Measurements from ENCODE around the gene CCSER1.
"Not testable (repeated sequence)": the region's sequence is repeated elsewhere in the genome, so short reads cannot be mapped to it uniquely, and the experiment has no call there.

CCSER1 gene

DNA sequence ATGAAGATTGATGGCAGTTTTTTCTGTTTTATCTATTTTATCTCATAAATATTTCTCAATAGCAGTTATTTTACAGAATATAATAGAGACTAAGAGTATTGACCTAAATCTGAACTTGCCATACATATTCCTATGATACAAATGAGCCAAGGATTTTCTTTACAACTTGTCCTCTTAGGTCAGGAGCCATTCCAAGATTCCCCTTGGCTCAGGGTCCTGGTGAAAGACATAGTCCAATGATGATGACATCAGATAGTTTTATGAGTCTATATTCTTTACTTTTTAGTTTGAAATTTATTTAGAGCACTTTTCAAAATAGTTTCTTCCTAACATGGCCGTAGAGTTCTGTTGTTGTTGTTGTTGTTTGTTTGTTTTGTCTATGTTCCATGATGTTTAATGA, 1307.4 kb downstream of the CCSER1 start:
- no peak for DNase-seq
- no peaks in the 10 kb centered on the region for H3K27me3 ChIP-seq (replicated peaks)
- in situ Hi-C loops (cut with HindIII; ENCODE audit: low pct_ligation_motif_present, low sequenced_read_pairs): no loop called here
- H3K36me3 ChIP-seq (replicated peaks): no peaks in the 10 kb centered on the region
- TF ChIP-seq, protein P1, sequence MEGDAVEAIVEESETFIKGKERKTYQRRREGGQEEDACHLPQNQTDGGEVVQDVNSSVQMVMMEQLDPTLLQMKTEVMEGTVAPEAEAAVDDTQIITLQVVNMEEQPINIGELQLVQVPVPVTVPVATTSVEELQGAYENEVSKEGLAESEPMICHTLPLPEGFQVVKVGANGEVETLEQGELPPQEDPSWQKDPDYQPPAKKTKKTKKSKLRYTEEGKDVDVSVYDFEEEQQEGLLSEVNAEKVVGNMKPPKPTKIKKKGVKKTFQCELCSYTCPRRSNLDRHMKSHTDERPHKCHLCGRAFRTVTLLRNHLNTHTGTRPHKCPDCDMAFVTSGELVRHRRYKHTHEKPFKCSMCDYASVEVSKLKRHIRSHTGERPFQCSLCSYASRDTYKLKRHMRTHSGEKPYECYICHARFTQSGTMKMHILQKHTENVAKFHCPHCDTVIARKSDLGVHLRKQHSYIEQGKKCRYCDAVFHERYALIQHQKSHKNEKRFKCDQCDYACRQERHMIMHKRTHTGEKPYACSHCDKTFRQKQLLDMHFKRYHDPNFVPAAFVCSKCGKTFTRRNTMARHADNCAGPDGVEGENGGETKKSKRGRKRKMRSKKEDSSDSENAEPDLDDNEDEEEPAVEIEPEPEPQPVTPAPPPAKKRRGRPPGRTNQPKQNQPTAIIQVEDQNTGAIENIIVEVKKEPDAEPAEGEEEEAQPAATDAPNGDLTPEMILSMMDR (IDR thresholded peaks at IDR 0.05; ENCODE audit: low read depth, low read length, missing control alignments): no peak
- no peak overlapping the region for H3K27ac ChIP-seq
- H3K4me3 ChIP-seq (ENCODE audit: low read depth, low read length): no peak overlapping the region

DNA sequence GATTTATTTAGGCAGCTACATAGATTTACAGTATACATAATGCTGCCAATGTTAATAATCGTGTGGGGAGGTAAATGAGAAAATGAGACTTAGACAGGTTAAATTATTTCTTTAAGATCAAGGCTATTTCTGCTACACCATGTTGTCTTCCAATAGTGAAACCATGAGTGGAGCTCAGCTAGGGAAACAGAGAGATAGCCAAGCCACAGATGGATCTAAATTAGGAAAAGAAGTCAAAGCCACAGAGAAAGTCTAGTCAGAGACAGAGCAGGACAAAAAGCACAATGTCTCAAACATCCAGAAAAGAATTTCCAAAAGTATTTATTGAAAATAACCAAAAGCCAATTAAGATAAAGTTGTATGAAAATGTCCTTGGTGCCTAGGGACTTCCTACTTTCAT, 1309.4 kb downstream of the CCSER1 start:
- TF ChIP-seq, protein P1 (IDR thresholded peaks at IDR 0.05; ENCODE audit: low read depth, low read length, missing control alignments): no peak

DNA sequence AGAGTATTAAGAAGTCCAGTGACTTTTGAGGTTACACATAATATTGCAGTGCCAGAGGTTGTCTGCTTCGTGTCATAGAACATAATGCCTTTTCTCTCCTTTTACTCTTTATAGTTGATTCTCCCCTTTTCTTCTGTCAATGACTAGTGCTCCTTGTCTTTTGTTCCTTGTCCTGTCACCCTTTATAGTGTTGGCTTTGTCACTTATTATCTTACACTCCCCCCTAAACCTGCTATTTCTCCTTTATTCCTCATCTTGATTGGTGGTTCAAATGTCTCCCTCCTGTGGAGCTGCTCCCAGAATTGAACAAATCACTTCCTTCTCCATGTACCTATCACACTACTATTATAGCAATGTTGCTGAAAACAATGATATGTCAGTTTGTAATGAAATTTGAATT, 1320.0 kb downstream of the CCSER1 start:
- in situ Hi-C loops (cut with HindIII; ENCODE audit: low pct_ligation_motif_present, low sequenced_read_pairs): no loop called here
- DNase-seq: no peak
- TF ChIP-seq, protein P1 (IDR thresholded peaks at IDR 0.05; ENCODE audit: low read depth, low read length, missing control alignments): no peak
- Histone ChIP-seq H3K27ac (no peak overlapping the region), H3K27me3 (replicated peaks) (no peaks in the 10 kb centered on the region), H3K36me3 (replicated peaks) (no peaks in the 10 kb centered on the region), H3K4me3 (ENCODE audit: low read depth, low read length) (no peak overlapping the region)

More for the DNA sequence above, 1309.4 kb downstream of the CCSER1 start:
- DNase-seq: no peak
- in situ Hi-C loops (cut with HindIII; ENCODE audit: low pct_ligation_motif_present, low sequenced_read_pairs): no loop called here
- no peaks in the 10 kb centered on the region for H3K27me3 ChIP-seq (replicated peaks)
- no peak overlapping the region for H3K4me3 ChIP-seq (ENCODE audit: low read depth, low read length)
- H3K27ac ChIP-seq: no peak overlapping the region
- H3K36me3 ChIP-seq (replicated peaks): no peaks in the 10 kb centered on the region

DNA sequence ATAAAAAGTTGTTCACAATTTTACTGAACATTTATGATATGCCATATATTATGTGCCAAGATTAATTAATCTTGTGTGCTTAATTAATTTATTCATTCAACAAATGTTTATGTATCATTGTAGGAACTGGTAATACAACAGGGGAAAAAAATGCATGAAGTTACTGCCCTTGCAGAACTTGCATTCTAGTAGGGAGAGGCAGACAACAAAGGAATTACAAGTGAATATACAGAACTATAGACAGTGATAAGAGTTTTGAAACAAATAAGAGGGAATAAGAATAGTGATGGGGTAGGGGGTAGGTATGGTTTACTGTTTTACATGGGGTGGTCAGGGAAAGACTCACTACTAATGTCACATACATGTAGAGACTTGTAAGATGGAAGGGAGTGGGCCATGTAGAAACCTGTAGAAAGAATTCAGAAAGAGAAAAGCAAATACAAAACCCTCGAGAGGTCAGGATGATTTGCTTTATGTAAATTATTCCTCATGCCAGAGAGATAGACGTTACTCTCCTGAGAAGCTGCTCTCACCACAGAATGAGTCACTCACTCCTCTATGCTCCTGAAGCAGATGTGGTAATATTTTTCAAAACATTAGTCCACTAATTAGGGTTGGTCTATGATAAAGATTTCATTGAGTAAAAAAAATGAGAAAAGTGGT, 1321.6 kb downstream of the CCSER1 start:
- in situ Hi-C loops (cut with HindIII; ENCODE audit: low pct_ligation_motif_present, low sequenced_read_pairs): no loop called here
- DNase-seq: no peak
- no peaks in the 10 kb centered on the region for H3K27me3 ChIP-seq (replicated peaks)
- no peak overlapping the region for H3K4me3 ChIP-seq (ENCODE audit: low read depth, low read length)
- TF ChIP-seq, protein P1 (IDR thresholded peaks at IDR 0.05; ENCODE audit: low read depth, low read length, missing control alignments): no peak
- H3K27ac ChIP-seq: no peak overlapping the region
- H3K36me3 ChIP-seq (replicated peaks): no peaks in the 10 kb centered on the region

- in situ Hi-C loops (cut with HindIII; ENCODE audit: low pct_ligation_motif_present, low sequenced_read_pairs): no loop called here
These were observed 1326.9 kb downstream of the CCSER1 start for GRCh38 chr4:91454111-91454510.

GRCh38 chr4:91462566-91462965, 1335.4 kb downstream of the CCSER1 start:
- H3K4me3 ChIP-seq (ENCODE audit: low read depth, low read length); DNase-seq; in situ Hi-C loops (cut with HindIII; ENCODE audit: low pct_ligation_motif_present, low sequenced_read_pairs); H3K27me3 ChIP-seq (replicated peaks); H3K27ac ChIP-seq; H3K36me3 ChIP-seq (replicated peaks): not testable (repeated sequence)

More at GRCh38 chr4:91454111-91454510, 1326.9 kb downstream of the CCSER1 start:
- Histone ChIP-seq H3K4me3 (ENCODE audit: low read depth, low read length) (no peak overlapping the region), H3K27ac (no peak overlapping the region), H3K27me3 (replicated peaks) (no peaks in the 10 kb centered on the region), H3K36me3 (replicated peaks) (no peaks in the 10 kb centered on the region)
- TF ChIP-seq, protein P1 (IDR thresholded peaks at IDR 0.05; ENCODE audit: low read depth, low read length, missing control alignments): no peak
- DNase-seq: no peak

All from brain microvascular endothelial cell (primary cell).